HCT116 (cell line): ENCODE data around the gene TMEM129. TPM values are rescaled to one million over a fixed set of nuclear protein-coding genes. Genes with fewer than 3 reads are reported as not detected.

Experiments used
- ATAC-seq: fragments of 200-7000 bp; cut with Tn5 transposase; 2 replicates; pipeline ENCODE4 v1.9.1; 2020; ENCODE audit warnings: mild to moderate bottlenecking, moderate library complexity
- BruUV-seq: library from RNA; stranded (reverse); fragments of 400-500 nt; replicated peaks from 2 replicates; lab custom pipeline; 2021; lab: Mats Ljungman, UMichigan
- CTCF ChIA-PET: fragments of 300-600 bp; sonication (Branson Sonifier 250); formaldehyde crosslinking; loops from one replicate; lab custom pipeline; 2021; ENCODE audit warnings: antibody characterized with exemption; lab: Charles Lee
- POLR2A ChIA-PET: fragments of 300-600, 350-600 bp; sonication (Branson Sonifier 250); formaldehyde crosslinking; loops from one replicate; lab custom pipeline; 2021; ENCODE audit warnings: antibody characterized with exemption; lab: Charles Lee
- RAD21 ChIA-PET, 2 experiments: fragments of 300-600 bp; sonication (Branson Sonifier 250); formaldehyde crosslinking; loops; one replicate each; lab custom pipeline; 2023; ENCODE audit warnings: low total read pairs in 2 of 2; ENCODE audit not compliant: uncharacterized antibody in 2 of 2, unreplicated experiment in 2 of 2, low non-redundant PET in 1 of 2; lab: Charles Lee
- DNase-seq: peaks from one replicate; pipeline ENCODE4 v3.0.0-alpha.2; 2010; ENCODE audit warnings: low read depth, low spot score
- H2AFZ ChIP-seq: fragments of 200-600 bp; shearing (Covaris generic), sonication (generic); 2 replicates; pipeline ENCODE4 v1.6.1; 2017; ENCODE audit warnings: low read depth, mixed run types, mixed read lengths, antibody characterized with exemption, low read length; ENCODE audit not compliant: poor library complexity, severe bottlenecking
- H3K27ac ChIP-seq: 2 replicates; pipeline ENCODE4 v1.5.1; 2012; ENCODE audit warnings: low read depth, low read length
- H3K27me3 ChIP-seq: fragments of 200-600 bp; sonication (generic); 2 replicates; pipeline ENCODE4 v1.6.1; 2016; ENCODE audit warnings: mixed run types, low read length, mixed read lengths; ENCODE audit not compliant: insufficient read depth
- H3K36me3 ChIP-seq, 2 experiments: fragments of 200-500 bp in 1 of 2; fragments of 200-600 bp in 1 of 2; sonication (Bioruptor generic) in 1 of 2; sonication (generic) in 1 of 2; 2 replicates each; pipeline versions ENCODE4 v1.5.1 to v1.6.1; 2014 to 2016; ENCODE audit warnings: low read length in 2 of 2, inconsistent platforms in 1 of 2, mixed read lengths in 1 of 2, mixed run types in 1 of 2; ENCODE audit not compliant: insufficient read depth in 2 of 2, control insufficient read depth in 1 of 2
- H3K4me1 ChIP-seq, 2 experiments: fragments of 200-600 bp in 1 of 2; sonication (generic) in 1 of 2; 2 replicates each; pipeline versions ENCODE4 v1.5.1 to v1.6.1; 2012 to 2017; ENCODE audit warnings: low read length in 2 of 2, inconsistent platforms in 1 of 2, mild to moderate bottlenecking in 1 of 2, mixed read lengths in 1 of 2, mixed run types in 1 of 2, moderate library complexity in 1 of 2; ENCODE audit not compliant: insufficient read depth in 2 of 2, control insufficient read depth in 1 of 2
- H3K4me2 ChIP-seq: fragments of 200-600 bp; sonication (generic); 2 replicates; pipeline ENCODE4 v1.6.1; 2017; ENCODE audit warnings: mixed run types, low read length, mixed read lengths
- H3K4me3 ChIP-seq, 2 experiments: fragments of 200-600 bp in 1 of 2; sonication (generic) in 1 of 2; replicated peaks in 1 of 2; 2 replicates each; pipeline ENCODE4 v1.5.1; 2011 to 2016; ENCODE audit warnings: low read length in 2 of 2, control low read depth in 1 of 2, low read depth in 1 of 2, mild to moderate bottlenecking in 1 of 2, mixed read lengths in 1 of 2, mixed run types in 1 of 2
- H3K79me2 ChIP-seq: fragments of 200-600 bp; sonication (generic); 2 replicates; pipeline ENCODE4 v1.6.1; 2017; ENCODE audit warnings: mild to moderate bottlenecking, mixed run types, low read length, moderate library complexity, mixed read lengths; ENCODE audit not compliant: insufficient read depth
- H3K9ac ChIP-seq: fragments of 200-600 bp; sonication (generic); 2 replicates; pipeline ENCODE4 v1.6.1; 2016; ENCODE audit warnings: low read length, mixed read lengths
- H3K9me2 ChIP-seq: fragments of 200-600 bp; sonication (generic), shearing (Covaris generic); 2 replicates; pipeline ENCODE4 v1.6.1; 2017; ENCODE audit warnings: mixed run types, mild to moderate bottlenecking, moderate library complexity; ENCODE audit not compliant: insufficient read depth
- H3K9me3 ChIP-seq, 2 experiments: fragments of 200-500 bp in 1 of 2; fragments of 200-600 bp in 1 of 2; sonication (Bioruptor generic) in 1 of 2; sonication (generic) in 1 of 2; 2 replicates each; pipeline ENCODE4 v1.6.1; 2014 to 2017; ENCODE audit warnings: low read length in 2 of 2, mixed read lengths in 2 of 2, inconsistent platforms in 1 of 2, low read depth in 1 of 2, mild to moderate bottlenecking in 1 of 2, mixed run types in 1 of 2, moderate library complexity in 1 of 2; ENCODE audit not compliant: control insufficient read depth in 1 of 2, insufficient read depth in 1 of 2
- H4K20me1 ChIP-seq: fragments of 200-600 bp; sonication (generic), shearing (Covaris generic); 2 replicates; pipeline ENCODE4 v1.6.1; 2017; ENCODE audit warnings: mixed run types, mild to moderate bottlenecking, moderate library complexity; ENCODE audit not compliant: insufficient read depth
- CEBPB ChIP-seq: IDR thresholded peaks from 2 replicates; pipeline ENCODE4 v1.6.1; 2012; ENCODE audit warnings: low read depth
- CTCF ChIP-seq, 3 experiments: fragments of 200-600 bp in 1 of 3; sonication (generic) in 1 of 3; IDR thresholded peaks in 2 of 3; conservative IDR thresholded peaks in 1 of 3; 2 replicates each; pipeline ENCODE4 v1.5.1; 2012 to 2017; ENCODE audit warnings: low read depth in 2 of 3, low read length in 2 of 3, antibody characterized with exemption in 1 of 3, borderline replicate concordance in 1 of 3, control low read depth in 1 of 3, mild to moderate bottlenecking in 1 of 3, mixed read lengths in 1 of 3, mixed run types in 1 of 3, moderate library complexity in 1 of 3; ENCODE audit not compliant: insufficient read depth in 1 of 3
- EGR1 ChIP-seq: IDR thresholded peaks from 2 replicates; pipeline ENCODE4 v1.6.1; 2012; ENCODE audit warnings: low read depth
- EZH2 ChIP-seq: fragments of 200-600 bp; sonication (generic); IDR thresholded peaks from 2 replicates; pipeline ENCODE4 v1.6.1; 2017; ENCODE audit warnings: antibody characterized with exemption, mixed run types
- EZH2phosphoT487 ChIP-seq: fragments of 200-600 bp; IDR thresholded peaks from 2 replicates; pipeline ENCODE4 v1.6.1; 2018; ENCODE audit warnings: antibody characterized with exemption, borderline replicate concordance
- JUND ChIP-seq: IDR thresholded peaks from 2 replicates; pipeline ENCODE4 v1.6.1; 2012
- MAX ChIP-seq: IDR thresholded peaks from 2 replicates; pipeline ENCODE4 v1.6.1; 2012
- SP1 ChIP-seq: IDR thresholded peaks from 2 replicates; pipeline ENCODE4 v1.6.1; 2012; ENCODE audit warnings: low read depth
- SRF ChIP-seq: IDR thresholded peaks from 2 replicates; pipeline ENCODE4 v1.6.1; 2012; ENCODE audit warnings: low read depth
- ZBTB33 ChIP-seq: IDR thresholded peaks from 2 replicates; pipeline ENCODE4 v1.6.1; 2011; ENCODE audit warnings: mild to moderate bottlenecking, low read length, moderate library complexity; ENCODE audit not compliant: insufficient replicate concordance; ENCODE audit errors: extremely low read depth
- ZFX ChIP-seq: fragments of 450-650 bp; IDR thresholded peaks from 2 replicates; pipeline ENCODE4 v1.6.1; 2017
- intact Hi-C: fragments of 100-400 bp; cut with micrococcal nuclease; formaldehyde crosslinking; loops from 2 replicates; pipeline ENCODE4 v1.10.0; 2022
- total RNA-seq: library from RNA; stranded (reverse); gene quantifications from one replicate; pipeline ENCODE4 v1.2.1, GENCODE V29; 2021; ENCODE audit not compliant: unreplicated experiment

Gene TMEM129
- total RNA-seq, 1 experiment from 2014 or later: 29.4 TPM

- TF ChIP-seq SRF (no peak), SP1 (no peak), JUND (no peak), EZH2 (no peak), MAX (no peak), ZFX (no peak), ZBTB33 (no peak), EGR1 (no peak), EZH2phosphoT487 (no peak), CTCF (IDR thresholded peaks at IDR 0.05 in 2 of 3, conservative IDR thresholded peaks at IDR 0.05 in 1 of 3; ENCODE audit: borderline replicate concordance in 1 of 3, insufficient read depth in 1 of 3, low read depth in 2 of 3, low read length in 2 of 3) (no peak), CEBPB (no peak)
- Histone ChIP-seq H2AFZ (no peak overlapping the region), H3K9me3 (no peaks in the 10 kb centered on the region), H3K27me3 (no peaks in the 10 kb centered on the region), H3K4me3 (no peak overlapping the region), H3K4me2 (no peak overlapping the region), H3K4me1 (peaks cover 0 to 25% of the 10 kb centered on the region in 2 experiments; a peak in 1 of 4 replicates), H3K27ac (no peak overlapping the region), H3K79me2 (no peaks in the 10 kb centered on the region), H3K9me2 (no peaks in the 10 kb centered on the region), H3K36me3 (0 out of 4 replicates have a peak, but pooled peaks cover 0 to 3% of the 10 kb centered on the region in 2 experiments), H4K20me1 (no peaks in the 10 kb centered on the region), H3K9ac (no peak overlapping the region)
- ATAC-seq: no peak
- CTCF ChIA-PET: interaction anchor here (1.1 to 2.9 kb wide), 7 partner anchors 8 to 163 kb away, joined by 3 to 43 read pairs (median 7); partner anchors contain the start of gene NSD2
- POLR2A ChIA-PET: no interaction called here
- intact Hi-C loops: loop anchor here (2.0 kb wide), 2 partner anchors 163 to 439 kb away; no protein-coding TSS in a partner anchor
- no TSS peak for BruUV-seq
- RAD21 ChIA-PET: interaction anchor here in 1 of 2 experiments (1.5 kb wide), 1 partner anchor 62 kb away, joined by 7 read pairs; no protein-coding TSS in a partner anchor
- no peak for DNase-seq
These were observed 26.5 kb upstream of the TMEM129 start for GRCh38 chr4:1747603-1747967.
